ENCODE measurements around the gene TMBIM4. TPM values are rescaled to one million over a fixed set of nuclear protein-coding genes. Genes with fewer than 3 reads are reported as not detected.

The TMBIM4 gene
- total and polyA plus RNA-seq, 4 donors = 124 to 236 (median 169) TPM

- Histone ChIP-seq H3K4me3 (no peak overlapping the region), H3K4me1 (ENCODE audit: control insufficient read depth in 5 of 5, insufficient read depth in 5 of 5, low read length in 5 of 5) (peaks cover 3 to 15% (median 5%) of the 10 kb centered on the region in 5 donors)
Observed at GRCh38 chr12:66170606-66171005, 810 bp upstream of the TMBIM4 start.

GRCh38 chr12:66168410-66168809 is 1.4 kb downstream of the TMBIM4 start:
- Histone ChIP-seq H3K36me3 (ENCODE audit: control insufficient read depth in 4 of 4, insufficient read depth in 4 of 4, low read length in 4 of 4) (peaks cover 0 to 8% (median 2%) of the 10 kb centered on the region in 4 donors), H3K4me1 (ENCODE audit: control insufficient read depth in 5 of 5, insufficient read depth in 5 of 5, low read length in 5 of 5) (peaks cover 0 to 23% (median 5%) of the 10 kb centered on the region in 5 donors), H3K9me3 (ENCODE audit: control insufficient read depth in 4 of 4, insufficient read depth in 3 of 4, low read length in 3 of 4) (peaks cover 0 to 2% (median 0%) of the 10 kb centered on the region in 4 donors), H3K27me3 (ENCODE audit: control insufficient read depth in 3 of 3, insufficient read depth in 3 of 3, low read length in 2 of 3) (no peaks in the 10 kb centered on the region), H3K4me3 (no peak overlapping the region), H3K27ac (ENCODE audit: low read depth in 1 of 2, low read length in 1 of 2) (peak overlapping the region in 1 of 2 donors; percentile 36), H3K9ac (ENCODE audit: insufficient read depth in 1 of 2, low read length in 2 of 2) (peak overlapping the region in 1 of 2 donors; percentile 80)
- ATAC-seq (ENCODE audit: insufficient read depth, low FRiP score) (no peak), DNase-seq (no peak)
- 77 to 85% methylated on average over 8 of the region's 8 CpGs for WGBS, 2 donors
- no peak for TF ChIP-seq CTCF (IDR thresholded peaks at IDR 0.05; ENCODE audit: control extremely low read depth, extremely low read depth)

More at GRCh38 chr12:66170606-66171005, 810 bp upstream of the TMBIM4 start:
- 96% methylated on average over 3 of the region's 3 CpGs for WGBS, 2 donors
- no peak for ATAC-seq (ENCODE audit: insufficient read depth, low FRiP score)
- Histone ChIP-seq H3K36me3 (ENCODE audit: control insufficient read depth in 4 of 4, insufficient read depth in 4 of 4, low read length in 4 of 4) (peaks cover 0 to 4% (median 2%) of the 10 kb centered on the region in 4 donors), H3K9me3 (ENCODE audit: control insufficient read depth in 4 of 4, insufficient read depth in 3 of 4, low read length in 3 of 4) (no peaks in the 10 kb centered on the region), H3K27ac (ENCODE audit: low read depth in 1 of 2, low read length in 1 of 2) (peak overlapping the region; percentile 96 to 99), H3K27me3 (ENCODE audit: control insufficient read depth in 3 of 3, insufficient read depth in 3 of 3, low read length in 2 of 3) (no peaks in the 10 kb centered on the region), H3K9ac (ENCODE audit: insufficient read depth in 1 of 2, low read length in 2 of 2) (no peak overlapping the region)
- no peak for DNase-seq
- no peak for TF ChIP-seq CTCF (IDR thresholded peaks at IDR 0.05; ENCODE audit: control extremely low read depth, extremely low read depth)

- no peak overlapping the region for H3K9ac ChIP-seq (ENCODE audit: insufficient read depth in 1 of 2, low read length in 2 of 2)
- WGBS, 2 donors = 88 to 92% methylated on average over 2 of the region's 2 CpGs
- peaks cover 0 to 2% (median 0%) of the 10 kb centered on the region in 4 donors for H3K9me3 ChIP-seq (ENCODE audit: control insufficient read depth in 4 of 4, insufficient read depth in 3 of 4, low read length in 3 of 4)
- peaks cover 0 to 8% (median 2%) of the 10 kb centered on the region in 4 donors for H3K36me3 ChIP-seq (ENCODE audit: control insufficient read depth in 4 of 4, insufficient read depth in 4 of 4, low read length in 4 of 4)
- no peak overlapping the region for H3K4me3 ChIP-seq
- no peak for TF ChIP-seq CTCF (IDR thresholded peaks at IDR 0.05; ENCODE audit: control extremely low read depth, extremely low read depth)
- no peaks in the 10 kb centered on the region for H3K27me3 ChIP-seq (ENCODE audit: control insufficient read depth in 3 of 3, insufficient read depth in 3 of 3, low read length in 2 of 3)
- ATAC-seq (ENCODE audit: insufficient read depth, low FRiP score) = no peak
- H3K27ac ChIP-seq (ENCODE audit: low read depth in 1 of 2, low read length in 1 of 2) = no peak overlapping the region
- DNase-seq = no peak
- peaks cover 4 to 40% (median 15%) of the 10 kb centered on the region in 5 donors for H3K4me1 ChIP-seq (ENCODE audit: control insufficient read depth in 5 of 5, insufficient read depth in 5 of 5, low read length in 5 of 5)
Observed at GRCh38 chr12:66166561-66166960, 3.2 kb downstream of the TMBIM4 start.

- Histone ChIP-seq H3K27me3 (ENCODE audit: control insufficient read depth in 3 of 3, insufficient read depth in 3 of 3, low read length in 2 of 3) (no peaks in the 10 kb centered on the region), H3K4me1 (ENCODE audit: control insufficient read depth in 5 of 5, insufficient read depth in 5 of 5, low read length in 5 of 5) (peaks cover 4 to 40% (median 15%) of the 10 kb centered on the region in 5 donors), H3K9ac (ENCODE audit: insufficient read depth in 1 of 2, low read length in 2 of 2) (no peak overlapping the region), H3K4me3 (no peak overlapping the region), H3K27ac (ENCODE audit: low read depth in 1 of 2, low read length in 1 of 2) (no peak overlapping the region), H3K36me3 (ENCODE audit: control insufficient read depth in 4 of 4, insufficient read depth in 4 of 4, low read length in 4 of 4) (peaks cover 0 to 8% (median 4%) of the 10 kb centered on the region in 4 donors), H3K9me3 (ENCODE audit: control insufficient read depth in 4 of 4, insufficient read depth in 3 of 4, low read length in 3 of 4) (peaks cover 0 to 2% (median 0%) of the 10 kb centered on the region in 4 donors)
- DNase-seq (no peak), ATAC-seq (ENCODE audit: insufficient read depth, low FRiP score) (no peak)
- TF ChIP-seq CTCF (IDR thresholded peaks at IDR 0.05; ENCODE audit: control extremely low read depth, extremely low read depth) = no peak
- 96 to 98% methylated on average over 2 of the region's 2 CpGs for WGBS, 2 donors
Observed at GRCh38 chr12:66165141-66165540, 4.7 kb downstream of the TMBIM4 start.

Measured in lung (tissue), 12 donors.